Activated CD8-positive, alpha-beta T cell treated with anti-CD3 and anti-CD28 coated beads for 36 hours (primary cell): ENCODE data around the gene SYT2. TPM values are rescaled to one million over a fixed set of nuclear protein-coding genes. Genes with fewer than 3 reads are reported as not detected.

ENCODE experiments used
- ATAC-seq: fragments of 200-7000 bp; cut with Tn5 transposase; one replicate; pipeline ENCODE4 v1.10.0; 2021; ENCODE audit warnings: mild to moderate bottlenecking, moderate library complexity
- CTCF ChIA-PET: fragments of 350-600 bp; sonication (Branson Sonifier 250); formaldehyde crosslinking; loops from one replicate; lab custom pipeline; 2021; ENCODE audit warnings: antibody characterized with exemption; lab: Charles Lee
- POLR2A ChIA-PET: fragments of 350-600 bp; sonication (Branson Sonifier 250); formaldehyde crosslinking; loops from one replicate; lab custom pipeline; 2021; ENCODE audit warnings: antibody characterized with exemption; lab: Charles Lee
- DNase-seq: peaks from one replicate; pipeline ENCODE4 v3.0.0-alpha.2; 2020
- H3K27ac Mint-ChIP-seq: one replicate; pipeline ENCODE4 v1.8.0; 2021; ENCODE audit warnings: mild to moderate bottlenecking, mixed read lengths
- H3K27me3 Mint-ChIP-seq: one replicate; pipeline ENCODE4 v1.8.0; 2021; ENCODE audit warnings: mixed read lengths
- H3K36me3 Mint-ChIP-seq: one replicate; pipeline ENCODE4 v1.8.0; 2021; ENCODE audit warnings: low read depth, mixed read lengths
- H3K4me1 Mint-ChIP-seq: one replicate; pipeline ENCODE4 v1.8.0; 2021; ENCODE audit warnings: low read depth, mixed read lengths
- H3K4me3 Mint-ChIP-seq: one replicate; pipeline ENCODE4 v1.8.0; 2021; ENCODE audit warnings: mild to moderate bottlenecking, moderate library complexity, mixed read lengths
- H3K9me3 Mint-ChIP-seq: one replicate; pipeline ENCODE4 v1.8.0; 2021; ENCODE audit warnings: mixed read lengths
- intact Hi-C: fragments of 100-400 bp; cut with micrococcal nuclease; formaldehyde crosslinking; loops from one replicate; pipeline ENCODE4 v1.10.0; 2022
- total RNA-seq, 2 experiments: library from RNA; stranded (reverse); gene quantifications; one replicate each; pipeline ENCODE4 v1.2.3, GENCODE V29; 2021
- TF ChIP-seq, protein P1 (sequence below): fragments of 200-600 bp; IDR thresholded peaks from one replicate; pipeline ENCODE4 v1.8.0; 2022; ENCODE audit warnings: antibody characterized with exemption, mild to moderate bottlenecking

Gene SYT2
- total RNA-seq, 2 experiments from 2014 or later = not detected

DNA sequence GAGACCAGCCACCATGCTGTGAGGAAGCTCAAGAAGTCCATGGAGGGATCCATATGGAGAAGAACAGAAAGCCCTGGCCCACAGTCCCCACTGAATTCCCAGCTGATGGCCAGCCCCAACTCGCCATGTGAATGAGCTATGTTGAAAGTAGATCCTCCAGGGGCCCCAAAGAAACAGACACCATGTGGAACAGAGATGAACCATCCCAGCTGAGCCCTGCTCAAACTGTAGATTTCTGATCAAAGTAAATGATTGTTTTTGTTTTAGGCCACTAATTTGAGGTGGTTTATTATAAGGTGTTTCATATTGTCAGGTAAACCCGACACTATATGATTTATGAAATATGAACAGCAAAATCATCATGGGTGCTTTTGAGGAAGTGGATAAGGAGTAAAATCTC is 32.8 kb downstream of the SYT2 start:
- CTCF ChIA-PET = no interaction called here
- intact Hi-C loops = no loop called here
- Mint-ChIP-seq H3K4me1 (no peaks in the 10 kb centered on the region), H3K9me3 (peaks cover 13% of the 10 kb centered on the region), H3K4me3 (no peak overlapping the region), H3K27me3 (peaks cover 25% of the 10 kb centered on the region), H3K36me3 (no peaks in the 10 kb centered on the region), H3K27ac (no peak overlapping the region)
- DNase-seq = no peak
- ATAC-seq = no peak
- TF ChIP-seq, protein P1, sequence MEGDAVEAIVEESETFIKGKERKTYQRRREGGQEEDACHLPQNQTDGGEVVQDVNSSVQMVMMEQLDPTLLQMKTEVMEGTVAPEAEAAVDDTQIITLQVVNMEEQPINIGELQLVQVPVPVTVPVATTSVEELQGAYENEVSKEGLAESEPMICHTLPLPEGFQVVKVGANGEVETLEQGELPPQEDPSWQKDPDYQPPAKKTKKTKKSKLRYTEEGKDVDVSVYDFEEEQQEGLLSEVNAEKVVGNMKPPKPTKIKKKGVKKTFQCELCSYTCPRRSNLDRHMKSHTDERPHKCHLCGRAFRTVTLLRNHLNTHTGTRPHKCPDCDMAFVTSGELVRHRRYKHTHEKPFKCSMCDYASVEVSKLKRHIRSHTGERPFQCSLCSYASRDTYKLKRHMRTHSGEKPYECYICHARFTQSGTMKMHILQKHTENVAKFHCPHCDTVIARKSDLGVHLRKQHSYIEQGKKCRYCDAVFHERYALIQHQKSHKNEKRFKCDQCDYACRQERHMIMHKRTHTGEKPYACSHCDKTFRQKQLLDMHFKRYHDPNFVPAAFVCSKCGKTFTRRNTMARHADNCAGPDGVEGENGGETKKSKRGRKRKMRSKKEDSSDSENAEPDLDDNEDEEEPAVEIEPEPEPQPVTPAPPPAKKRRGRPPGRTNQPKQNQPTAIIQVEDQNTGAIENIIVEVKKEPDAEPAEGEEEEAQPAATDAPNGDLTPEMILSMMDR = no peak
- POLR2A ChIA-PET = no interaction called here

DNA sequence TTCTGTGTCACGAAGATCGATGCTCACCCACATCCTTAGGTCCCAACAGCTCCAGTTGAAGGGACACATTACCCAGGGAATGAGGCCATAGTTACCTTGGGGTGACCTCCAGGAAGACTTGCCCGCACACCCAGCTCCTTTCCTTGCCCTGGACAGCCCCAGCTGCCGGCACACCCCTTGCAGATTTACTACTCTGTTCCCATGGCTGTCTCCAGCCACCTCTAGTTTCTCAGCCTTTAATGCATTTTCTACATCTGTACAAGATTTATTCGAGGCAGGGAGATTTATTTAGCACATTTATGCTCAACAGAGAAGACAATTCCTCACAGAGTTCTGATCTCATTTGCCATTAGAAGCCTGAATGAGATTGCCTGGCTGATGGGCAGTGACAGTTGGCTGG is 36.7 kb downstream of the SYT2 start:
- intact Hi-C loops = no loop called here
- Mint-ChIP-seq H3K4me3 (no peak overlapping the region), H3K27me3 (peaks cover 8% of the 10 kb centered on the region), H3K36me3 (no peaks in the 10 kb centered on the region), H3K27ac (no peak overlapping the region), H3K4me1 (no peaks in the 10 kb centered on the region), H3K9me3 (peaks cover 12% of the 10 kb centered on the region)
- ATAC-seq (no peak), DNase-seq (no peak)
- ChIA-PET POLR2A (no interaction called here), CTCF (no interaction called here)
- TF ChIP-seq, protein P1 = no peak

GRCh38 chr1:202671399-202671798 is 38.9 kb downstream of the SYT2 start:
- CTCF ChIA-PET = no interaction called here
- no peak for DNase-seq
- intact Hi-C loops = no loop called here
- Mint-ChIP-seq H3K27me3 (peaks cover 5% of the 10 kb centered on the region), H3K27ac (no peak overlapping the region), H3K4me1 (no peaks in the 10 kb centered on the region), H3K4me3 (no peak overlapping the region), H3K36me3 (no peaks in the 10 kb centered on the region), H3K9me3 (peaks cover 2% of the 10 kb centered on the region)
- POLR2A ChIA-PET = interaction anchor here (0.7 kb wide), 1 partner anchor 210 kb away, joined by 3 read pairs; no protein-coding TSS in a partner anchor
- no peak for ATAC-seq
- TF ChIP-seq, protein P1 = no peak

- Mint-ChIP-seq H3K27me3 (peaks cover 18% of the 10 kb centered on the region), H3K27ac (no peak overlapping the region), H3K4me1 (no peaks in the 10 kb centered on the region), H3K4me3 (no peak overlapping the region), H3K36me3 (no peaks in the 10 kb centered on the region), H3K9me3 (no peaks in the 10 kb centered on the region)
- DNase-seq = no peak
- TF ChIP-seq, protein P1 = no peak
- intact Hi-C loops = no loop called here
- ChIA-PET CTCF (no interaction called here), POLR2A (no interaction called here)
- ATAC-seq = no peak
Observed at GRCh38 chr1:202665417-202665816, 44.8 kb downstream of the SYT2 start.

DNA sequence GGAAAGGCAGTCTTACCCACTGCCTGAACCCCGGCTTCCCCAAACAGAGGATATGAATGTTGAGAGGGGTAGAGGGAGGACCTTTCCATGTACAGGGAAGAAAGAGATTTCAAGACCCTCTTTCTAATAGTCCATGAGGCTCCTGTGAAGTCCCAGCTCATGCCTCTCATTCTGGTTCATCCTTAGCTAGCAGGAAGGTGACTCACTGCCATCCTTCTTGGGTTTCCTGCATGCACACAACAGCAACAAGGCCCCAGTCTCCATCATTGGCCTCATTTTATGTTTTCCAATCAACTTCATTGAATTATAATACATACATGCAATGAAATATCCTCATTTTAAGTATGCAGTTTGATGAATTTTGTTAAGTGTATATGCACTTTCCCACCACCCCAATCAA is 46.2 kb downstream of the SYT2 start:
- POLR2A ChIA-PET = no interaction called here
- no peak for ATAC-seq
- no peak for DNase-seq
- Mint-ChIP-seq H3K9me3 (no peaks in the 10 kb centered on the region), H3K27me3 (peaks cover 21% of the 10 kb centered on the region), H3K4me1 (no peaks in the 10 kb centered on the region), H3K4me3 (no peak overlapping the region), H3K27ac (no peak overlapping the region), H3K36me3 (no peaks in the 10 kb centered on the region)
- intact Hi-C loops = no loop called here
- CTCF ChIA-PET = no interaction called here
- TF ChIP-seq, protein P1 = no peak
